GM23338 (cell line): ENCODE results near the gene MKRN2. TPM values are rescaled to one million over a fixed set of nuclear protein-coding genes. Genes with fewer than 3 reads are reported as not detected.

Source experiments
- ATAC-seq: fragments of 200-7000 bp; cut with Tn5 transposase; 3 replicates; pipeline ENCODE4 v1.9.1; 2020
- DNase-seq: peaks from one replicate; pipeline ENCODE4 v3.0.0-alpha.2; 2015; ENCODE audit warnings: low spot score
- H2AFZ ChIP-seq: fragments of 200-600 bp; sonication (generic); 2 replicates; pipeline ENCODE4 v1.8.0; 2016; ENCODE audit warnings: antibody characterized with exemption, mild to moderate bottlenecking, moderate library complexity
- H3F3A ChIP-seq: fragments of 200-600 bp; sonication (generic); replicated peaks from 2 replicates; pipeline ENCODE4 v1.8.0; 2017; ENCODE audit warnings: antibody characterized with exemption, mixed run types, low read depth
- H3K27ac ChIP-seq: fragments of 200-600 bp; sonication (generic); 2 replicates; pipeline ENCODE4 v1.6.1; 2016; ENCODE audit warnings: low read depth
- H3K27me3 ChIP-seq: fragments of 200-600 bp; sonication (generic); 2 replicates; pipeline ENCODE4 v1.8.0; 2016; ENCODE audit warnings: mild to moderate bottlenecking, mixed run types, moderate library complexity; ENCODE audit not compliant: insufficient read depth
- H3K36me3 ChIP-seq: fragments of 200-600 bp; sonication (generic); 2 replicates; pipeline ENCODE4 v1.8.0; 2016; ENCODE audit warnings: mild to moderate bottlenecking; ENCODE audit not compliant: insufficient read depth
- H3K4me1 ChIP-seq: fragments of 200-600 bp; sonication (generic); 2 replicates; pipeline ENCODE4 v1.8.0; 2016; ENCODE audit warnings: mild to moderate bottlenecking, moderate library complexity; ENCODE audit not compliant: insufficient read depth
- H3K4me2 ChIP-seq: fragments of 200-600 bp; sonication (generic); 2 replicates; pipeline ENCODE4 v1.7.1; 2017; ENCODE audit warnings: mixed run types
- H3K4me3 ChIP-seq: fragments of 200-600 bp; sonication (generic); 2 replicates; pipeline ENCODE4 v1.6.1; 2016; ENCODE audit warnings: mixed run types
- H3K79me2 ChIP-seq: fragments of 200-600 bp; sonication (generic); replicated peaks from 2 replicates; pipeline ENCODE4 v1.8.0; 2017; ENCODE audit warnings: mild to moderate bottlenecking; ENCODE audit not compliant: insufficient read depth
- H3K9me2 ChIP-seq: fragments of 200-600 bp; sonication (generic); 2 replicates; pipeline ENCODE4 v1.8.0; 2017; ENCODE audit not compliant: insufficient read depth
- H4K20me1 ChIP-seq: fragments of 200-600 bp; sonication (generic); replicated peaks from 2 replicates; pipeline ENCODE4 v1.8.0; 2017; ENCODE audit warnings: mild to moderate bottlenecking; ENCODE audit not compliant: insufficient read depth
- H3K27ac Mint-ChIP-seq: 2 replicates; pipeline ENCODE4 v1.8.0; 2020; ENCODE audit warnings: inconsistent platforms, mild to moderate bottlenecking, moderate library complexity, mixed read lengths
- H3K27me3 Mint-ChIP-seq: 3 replicates; pipeline ENCODE4 v1.8.0; 2022; ENCODE audit warnings: low read depth, mild to moderate bottlenecking, moderate library complexity, mixed read lengths, inconsistent platforms; ENCODE audit not compliant: insufficient read depth, poor library complexity
- H3K36me3 Mint-ChIP-seq: 3 replicates; pipeline ENCODE4 v1.8.0; 2021; ENCODE audit warnings: low read depth, mild to moderate bottlenecking, inconsistent platforms, moderate library complexity, mixed read lengths
- H3K4me1 Mint-ChIP-seq: 3 replicates; pipeline ENCODE4 v1.8.0; 2020; ENCODE audit warnings: mild to moderate bottlenecking, inconsistent platforms, mixed read lengths
- H3K4me3 Mint-ChIP-seq: 3 replicates; pipeline ENCODE4 v1.8.0; 2021; ENCODE audit warnings: moderate library complexity, mild to moderate bottlenecking, inconsistent platforms, mixed read lengths
- H3K9me3 Mint-ChIP-seq: 3 replicates; pipeline ENCODE4 v1.8.0; 2020; ENCODE audit warnings: moderate library complexity, mild to moderate bottlenecking, inconsistent platforms, mixed read lengths
- CREB1 ChIP-seq: fragments of 250-450 bp; sonication (Bioruptor Pico); IDR thresholded peaks from 2 replicates; pipeline ENCODE4 v1.5.0; 2020; ENCODE audit warnings: low read depth, mild to moderate bottlenecking, moderate library complexity
- EZH2 ChIP-seq: fragments of 200-600 bp; sonication (generic); IDR thresholded peaks from one replicate; pipeline ENCODE4 v1.8.0; 2017; ENCODE audit warnings: antibody characterized with exemption, mild to moderate bottlenecking, low read depth; ENCODE audit not compliant: unreplicated experiment
- EZH2phosphoT487 ChIP-seq: fragments of 200-600 bp; sonication (generic); IDR thresholded peaks from one replicate; pipeline ENCODE4 v1.8.1; 2018; ENCODE audit warnings: antibody characterized with exemption; ENCODE audit not compliant: unreplicated experiment
- JUNB ChIP-seq: IDR thresholded peaks from one replicate; pipeline ENCODE4 v1.6.1; 2016; ENCODE audit warnings: antibody characterized with exemption; ENCODE audit not compliant: unreplicated experiment
- NANOG ChIP-seq: IDR thresholded peaks from 2 replicates; pipeline ENCODE4 v1.6.1; 2016; ENCODE audit warnings: antibody characterized with exemption, borderline replicate concordance
- POLR2AphosphoS5 ChIP-seq: IDR thresholded peaks from 2 replicates; pipeline ENCODE4 v1.6.1; 2016; ENCODE audit warnings: antibody characterized with exemption, low read depth
- STAT1 ChIP-seq: IDR thresholded peaks from one replicate; pipeline ENCODE4 v1.6.1; 2016; ENCODE audit warnings: antibody characterized with exemption; ENCODE audit not compliant: unreplicated experiment
- ZNF114 ChIP-seq: fragments of 250-450 bp; sonication (Bioruptor Pico); IDR thresholded peaks from 2 replicates; pipeline ENCODE4 v1.5.0; 2020; ENCODE audit warnings: mild to moderate bottlenecking, moderate library complexity
- ZNF331 ChIP-seq: fragments of 250-450 bp; sonication (Bioruptor Pico); IDR thresholded peaks from 2 replicates; pipeline ENCODE4 v1.5.0; 2020; ENCODE audit warnings: low read depth, mild to moderate bottlenecking, moderate library complexity
- polyA plus RNA-seq: library from polyadenylated mRNA; unstranded; fragments of >200 nt; fragmentation: Nextera tagmentation; extraction: Ambion mirVana; gene quantifications from 2 replicates; pipeline ENCODE4 v1.2.1, GENCODE V29; 2016
- total RNA-seq: library from RNA; depleted of rRNA; stranded (reverse); fragments of >200 nt; shearing (Covaris generic); gene quantifications from 2 replicates; pipeline ENCODE4 v1.2.3, GENCODE V29; 2014
- TF ChIP-seq, protein P1 (sequence below), 2 experiments: fragments of 200-600 bp in 1 of 2; sonication (generic) in 1 of 2; conservative IDR thresholded peaks; 2 replicates each; pipeline versions ENCODE4 v1.5.1 to v1.6.1; 2016 to 2017; ENCODE audit warnings: antibody characterized with exemption in 2 of 2, low read depth in 2 of 2, mild to moderate bottlenecking in 2 of 2, moderate library complexity in 1 of 2
- TF ChIP-seq, protein P2 (sequence below): IDR thresholded peaks from 2 replicates; pipeline ENCODE4 v1.6.1; 2016; ENCODE audit warnings: antibody characterized with exemption
- TF ChIP-seq, protein P3 (sequence below): fragments of 250-450 bp; sonication (Bioruptor Pico); IDR thresholded peaks from 2 replicates; pipeline ENCODE4 v1.5.0; 2020; ENCODE audit warnings: mild to moderate bottlenecking, moderate library complexity
- TF ChIP-seq, protein P4 (sequence below): IDR thresholded peaks from one replicate; pipeline ENCODE4 v1.6.1; 2018; ENCODE audit warnings: antibody characterized with exemption; ENCODE audit not compliant: unreplicated experiment

Gene MKRN2
- total and polyA plus RNA-seq, 2 experiments from 2014 or later: 11.4 to 24.6 TPM

DNA sequence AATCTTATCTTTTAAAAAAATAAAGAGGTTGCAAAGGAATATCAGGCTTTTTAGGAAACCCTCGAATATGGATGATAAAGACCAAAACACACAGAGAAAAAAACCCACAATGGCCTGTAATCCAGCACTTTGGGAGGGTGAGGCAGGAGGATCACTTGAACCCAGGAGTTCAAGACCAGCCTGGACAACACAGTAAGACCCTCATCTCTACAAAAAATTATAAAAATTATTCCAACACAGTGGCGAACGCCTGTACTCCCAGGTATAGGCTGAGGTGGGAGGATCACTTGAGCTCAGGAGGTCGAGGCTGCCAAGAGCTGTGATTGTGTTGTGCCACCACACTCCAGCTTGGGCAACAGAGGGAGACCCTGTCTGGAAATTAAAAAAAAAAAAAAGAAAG lies 76.2 kb downstream of the MKRN2 start:
- H3K27me3 Mint-ChIP-seq: peaks cover 10% of the 10 kb centered on the region
- H3K4me3 Mint-ChIP-seq: no peak overlapping the region
- Histone ChIP-seq H3K27me3 (no peaks in the 10 kb centered on the region), H3K36me3 (no peaks in the 10 kb centered on the region), H3F3A (no peaks in the 10 kb centered on the region), H3K4me2 (no peak overlapping the region), H2AFZ (no peak overlapping the region), H4K20me1 (peaks cover 56% of the 10 kb centered on the region), H3K79me2 (peaks cover 100% of the 10 kb centered on the region), H3K9me2 (no peaks in the 10 kb centered on the region), H3K27ac (no peak overlapping the region; the same call in 1 of the 2 replicates), H3K4me1 (peaks cover 7% of the 10 kb centered on the region), H3K4me3 (no peak overlapping the region)
- TF ChIP-seq ZNF331 (CRISPR knock-in tag) (no peak), NANOG (no peak), JUNB (no peak), EZH2phosphoT487 (no peak), STAT1 (no peak), CREB1 (no peak), EZH2 (no peak), ZNF114 (CRISPR knock-in tag) (no peak), POLR2AphosphoS5 (no peak)
- TF ChIP-seq, protein P1, sequence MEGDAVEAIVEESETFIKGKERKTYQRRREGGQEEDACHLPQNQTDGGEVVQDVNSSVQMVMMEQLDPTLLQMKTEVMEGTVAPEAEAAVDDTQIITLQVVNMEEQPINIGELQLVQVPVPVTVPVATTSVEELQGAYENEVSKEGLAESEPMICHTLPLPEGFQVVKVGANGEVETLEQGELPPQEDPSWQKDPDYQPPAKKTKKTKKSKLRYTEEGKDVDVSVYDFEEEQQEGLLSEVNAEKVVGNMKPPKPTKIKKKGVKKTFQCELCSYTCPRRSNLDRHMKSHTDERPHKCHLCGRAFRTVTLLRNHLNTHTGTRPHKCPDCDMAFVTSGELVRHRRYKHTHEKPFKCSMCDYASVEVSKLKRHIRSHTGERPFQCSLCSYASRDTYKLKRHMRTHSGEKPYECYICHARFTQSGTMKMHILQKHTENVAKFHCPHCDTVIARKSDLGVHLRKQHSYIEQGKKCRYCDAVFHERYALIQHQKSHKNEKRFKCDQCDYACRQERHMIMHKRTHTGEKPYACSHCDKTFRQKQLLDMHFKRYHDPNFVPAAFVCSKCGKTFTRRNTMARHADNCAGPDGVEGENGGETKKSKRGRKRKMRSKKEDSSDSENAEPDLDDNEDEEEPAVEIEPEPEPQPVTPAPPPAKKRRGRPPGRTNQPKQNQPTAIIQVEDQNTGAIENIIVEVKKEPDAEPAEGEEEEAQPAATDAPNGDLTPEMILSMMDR (conservative IDR thresholded peaks at IDR 0.05; ENCODE audit: low read depth in 2 of 2): no peak
- TF ChIP-seq, protein P2, sequence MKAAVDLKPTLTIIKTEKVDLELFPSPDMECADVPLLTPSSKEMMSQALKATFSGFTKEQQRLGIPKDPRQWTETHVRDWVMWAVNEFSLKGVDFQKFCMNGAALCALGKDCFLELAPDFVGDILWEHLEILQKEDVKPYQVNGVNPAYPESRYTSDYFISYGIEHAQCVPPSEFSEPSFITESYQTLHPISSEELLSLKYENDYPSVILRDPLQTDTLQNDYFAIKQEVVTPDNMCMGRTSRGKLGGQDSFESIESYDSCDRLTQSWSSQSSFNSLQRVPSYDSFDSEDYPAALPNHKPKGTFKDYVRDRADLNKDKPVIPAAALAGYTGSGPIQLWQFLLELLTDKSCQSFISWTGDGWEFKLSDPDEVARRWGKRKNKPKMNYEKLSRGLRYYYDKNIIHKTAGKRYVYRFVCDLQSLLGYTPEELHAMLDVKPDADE: no peak
- TF ChIP-seq, protein P3, sequence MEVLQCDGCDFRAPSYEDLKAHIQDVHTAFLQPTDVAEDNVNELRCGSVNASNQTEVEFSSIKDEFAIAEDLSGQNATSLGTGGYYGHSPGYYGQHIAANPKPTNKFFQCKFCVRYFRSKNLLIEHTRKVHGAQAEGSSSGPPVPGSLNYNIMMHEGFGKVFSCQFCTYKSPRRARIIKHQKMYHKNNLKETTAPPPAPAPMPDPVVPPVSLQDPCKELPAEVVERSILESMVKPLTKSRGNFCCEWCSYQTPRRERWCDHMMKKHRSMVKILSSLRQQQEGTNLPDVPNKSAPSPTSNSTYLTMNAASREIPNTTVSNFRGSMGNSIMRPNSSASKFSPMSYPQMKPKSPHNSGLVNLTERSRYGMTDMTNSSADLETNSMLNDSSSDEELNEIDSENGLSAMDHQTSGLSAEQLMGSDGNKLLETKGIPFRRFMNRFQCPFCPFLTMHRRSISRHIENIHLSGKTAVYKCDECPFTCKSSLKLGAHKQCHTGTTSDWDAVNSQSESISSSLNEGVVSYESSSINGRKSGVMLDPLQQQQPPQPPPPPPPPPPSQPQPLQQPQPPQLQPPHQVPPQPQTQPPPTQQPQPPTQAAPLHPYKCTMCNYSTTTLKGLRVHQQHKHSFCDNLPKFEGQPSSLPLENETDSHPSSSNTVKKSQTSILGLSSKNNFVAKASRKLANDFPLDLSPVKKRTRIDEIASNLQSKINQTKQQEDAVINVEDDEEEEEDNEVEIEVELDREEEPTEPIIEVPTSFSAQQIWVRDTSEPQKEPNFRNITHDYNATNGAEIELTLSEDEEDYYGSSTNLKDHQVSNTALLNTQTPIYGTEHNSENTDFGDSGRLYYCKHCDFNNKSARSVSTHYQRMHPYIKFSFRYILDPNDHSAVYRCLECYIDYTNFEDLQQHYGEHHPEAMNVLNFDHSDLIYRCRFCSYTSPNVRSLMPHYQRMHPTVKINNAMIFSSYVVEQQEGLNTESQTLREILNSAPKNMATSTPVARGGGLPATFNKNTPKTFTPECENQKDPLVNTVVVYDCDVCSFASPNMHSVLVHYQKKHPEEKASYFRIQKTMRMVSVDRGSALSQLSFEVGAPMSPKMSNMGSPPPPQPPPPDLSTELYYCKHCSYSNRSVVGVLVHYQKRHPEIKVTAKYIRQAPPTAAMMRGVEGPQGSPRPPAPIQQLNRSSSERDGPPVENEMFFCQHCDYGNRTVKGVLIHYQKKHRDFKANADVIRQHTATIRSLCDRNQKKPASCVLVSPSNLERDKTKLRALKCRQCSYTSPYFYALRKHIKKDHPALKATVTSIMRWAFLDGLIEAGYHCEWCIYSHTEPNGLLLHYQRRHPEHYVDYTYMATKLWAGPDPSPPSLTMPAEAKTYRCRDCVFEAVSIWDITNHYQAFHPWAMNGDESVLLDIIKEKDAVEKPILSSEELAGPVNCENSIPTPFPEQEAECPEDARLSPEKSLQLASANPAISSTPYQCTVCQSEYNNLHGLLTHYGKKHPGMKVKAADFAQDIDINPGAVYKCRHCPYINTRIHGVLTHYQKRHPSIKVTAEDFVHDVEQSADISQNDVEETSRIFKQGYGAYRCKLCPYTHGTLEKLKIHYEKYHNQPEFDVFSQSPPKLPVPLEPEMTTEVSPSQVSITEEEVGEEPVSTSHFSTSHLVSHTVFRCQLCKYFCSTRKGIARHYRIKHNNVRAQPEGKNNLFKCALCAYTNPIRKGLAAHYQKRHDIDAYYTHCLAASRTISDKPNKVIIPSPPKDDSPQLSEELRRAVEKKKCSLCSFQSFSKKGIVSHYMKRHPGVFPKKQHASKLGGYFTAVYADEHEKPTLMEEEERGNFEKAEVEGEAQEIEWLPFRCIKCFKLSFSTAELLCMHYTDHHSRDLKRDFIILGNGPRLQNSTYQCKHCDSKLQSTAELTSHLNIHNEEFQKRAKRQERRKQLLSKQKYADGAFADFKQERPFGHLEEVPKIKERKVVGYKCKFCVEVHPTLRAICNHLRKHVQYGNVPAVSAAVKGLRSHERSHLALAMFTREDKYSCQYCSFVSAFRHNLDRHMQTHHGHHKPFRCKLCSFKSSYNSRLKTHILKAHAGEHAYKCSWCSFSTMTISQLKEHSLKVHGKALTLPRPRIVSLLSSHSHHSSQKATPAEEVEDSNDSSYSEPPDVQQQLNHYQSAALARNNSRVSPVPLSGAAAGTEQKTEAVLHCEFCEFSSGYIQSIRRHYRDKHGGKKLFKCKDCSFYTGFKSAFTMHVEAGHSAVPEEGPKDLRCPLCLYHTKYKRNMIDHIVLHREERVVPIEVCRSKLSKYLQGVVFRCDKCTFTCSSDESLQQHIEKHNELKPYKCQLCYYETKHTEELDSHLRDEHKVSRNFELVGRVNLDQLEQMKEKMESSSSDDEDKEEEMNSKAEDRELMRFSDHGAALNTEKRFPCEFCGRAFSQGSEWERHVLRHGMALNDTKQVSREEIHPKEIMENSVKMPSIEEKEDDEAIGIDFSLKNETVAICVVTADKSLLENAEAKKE: no peak
- TF ChIP-seq, protein P4, sequence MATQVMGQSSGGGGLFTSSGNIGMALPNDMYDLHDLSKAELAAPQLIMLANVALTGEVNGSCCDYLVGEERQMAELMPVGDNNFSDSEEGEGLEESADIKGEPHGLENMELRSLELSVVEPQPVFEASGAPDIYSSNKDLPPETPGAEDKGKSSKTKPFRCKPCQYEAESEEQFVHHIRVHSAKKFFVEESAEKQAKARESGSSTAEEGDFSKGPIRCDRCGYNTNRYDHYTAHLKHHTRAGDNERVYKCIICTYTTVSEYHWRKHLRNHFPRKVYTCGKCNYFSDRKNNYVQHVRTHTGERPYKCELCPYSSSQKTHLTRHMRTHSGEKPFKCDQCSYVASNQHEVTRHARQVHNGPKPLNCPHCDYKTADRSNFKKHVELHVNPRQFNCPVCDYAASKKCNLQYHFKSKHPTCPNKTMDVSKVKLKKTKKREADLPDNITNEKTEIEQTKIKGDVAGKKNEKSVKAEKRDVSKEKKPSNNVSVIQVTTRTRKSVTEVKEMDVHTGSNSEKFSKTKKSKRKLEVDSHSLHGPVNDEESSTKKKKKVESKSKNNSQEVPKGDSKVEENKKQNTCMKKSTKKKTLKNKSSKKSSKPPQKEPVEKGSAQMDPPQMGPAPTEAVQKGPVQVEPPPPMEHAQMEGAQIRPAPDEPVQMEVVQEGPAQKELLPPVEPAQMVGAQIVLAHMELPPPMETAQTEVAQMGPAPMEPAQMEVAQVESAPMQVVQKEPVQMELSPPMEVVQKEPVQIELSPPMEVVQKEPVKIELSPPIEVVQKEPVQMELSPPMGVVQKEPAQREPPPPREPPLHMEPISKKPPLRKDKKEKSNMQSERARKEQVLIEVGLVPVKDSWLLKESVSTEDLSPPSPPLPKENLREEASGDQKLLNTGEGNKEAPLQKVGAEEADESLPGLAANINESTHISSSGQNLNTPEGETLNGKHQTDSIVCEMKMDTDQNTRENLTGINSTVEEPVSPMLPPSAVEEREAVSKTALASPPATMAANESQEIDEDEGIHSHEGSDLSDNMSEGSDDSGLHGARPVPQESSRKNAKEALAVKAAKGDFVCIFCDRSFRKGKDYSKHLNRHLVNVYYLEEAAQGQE: no peak
- H3K27ac Mint-ChIP-seq: no peak overlapping the region
- ATAC-seq (no peak), DNase-seq (no peak)
- no peaks in the 10 kb centered on the region; the same call in 2 of the 3 replicates for H3K36me3 Mint-ChIP-seq
- no peaks in the 10 kb centered on the region for H3K9me3 Mint-ChIP-seq
- H3K4me1 Mint-ChIP-seq: peaks cover 31% of the 10 kb centered on the region
